ENCODE measurements around the gene RBMS1.

GRCh38 chr2:160507464-160507863 is 13.9 kb upstream of the RBMS1 start:
- TF ChIP-seq, protein P1, sequence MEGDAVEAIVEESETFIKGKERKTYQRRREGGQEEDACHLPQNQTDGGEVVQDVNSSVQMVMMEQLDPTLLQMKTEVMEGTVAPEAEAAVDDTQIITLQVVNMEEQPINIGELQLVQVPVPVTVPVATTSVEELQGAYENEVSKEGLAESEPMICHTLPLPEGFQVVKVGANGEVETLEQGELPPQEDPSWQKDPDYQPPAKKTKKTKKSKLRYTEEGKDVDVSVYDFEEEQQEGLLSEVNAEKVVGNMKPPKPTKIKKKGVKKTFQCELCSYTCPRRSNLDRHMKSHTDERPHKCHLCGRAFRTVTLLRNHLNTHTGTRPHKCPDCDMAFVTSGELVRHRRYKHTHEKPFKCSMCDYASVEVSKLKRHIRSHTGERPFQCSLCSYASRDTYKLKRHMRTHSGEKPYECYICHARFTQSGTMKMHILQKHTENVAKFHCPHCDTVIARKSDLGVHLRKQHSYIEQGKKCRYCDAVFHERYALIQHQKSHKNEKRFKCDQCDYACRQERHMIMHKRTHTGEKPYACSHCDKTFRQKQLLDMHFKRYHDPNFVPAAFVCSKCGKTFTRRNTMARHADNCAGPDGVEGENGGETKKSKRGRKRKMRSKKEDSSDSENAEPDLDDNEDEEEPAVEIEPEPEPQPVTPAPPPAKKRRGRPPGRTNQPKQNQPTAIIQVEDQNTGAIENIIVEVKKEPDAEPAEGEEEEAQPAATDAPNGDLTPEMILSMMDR (IDR thresholded peaks at IDR 0.05; ENCODE audit: insufficient read depth, low read depth, low read length): no peak
- TF ChIP-seq EZH2 (IDR thresholded peaks at IDR 0.05; ENCODE audit: insufficient read depth, low read length): no peak
